HL-60 (cell line): ENCODE data around the gene EFCAB6.

Experiments
- GABPA ChIP-seq: IDR thresholded peaks from 2 replicates; pipeline ENCODE4 v1.6.1; 2012; ENCODE audit warnings: low read depth
- POLR2AphosphoS5 ChIP-seq: IDR thresholded peaks from 2 replicates; pipeline ENCODE4 v1.6.1; 2012; ENCODE audit warnings: low read depth
- TF ChIP-seq, protein P1 (sequence below): IDR thresholded peaks from one replicate; pipeline ENCODE4 v1.5.1; 2011; ENCODE audit warnings: low read length, control low read depth, inconsistent platforms; ENCODE audit not compliant: insufficient read depth
- TF ChIP-seq, protein P2 (sequence below): IDR thresholded peaks from 2 replicates; pipeline ENCODE4 v1.6.1; 2012; ENCODE audit warnings: low read depth; ENCODE audit not compliant: insufficient replicate concordance

DNA sequence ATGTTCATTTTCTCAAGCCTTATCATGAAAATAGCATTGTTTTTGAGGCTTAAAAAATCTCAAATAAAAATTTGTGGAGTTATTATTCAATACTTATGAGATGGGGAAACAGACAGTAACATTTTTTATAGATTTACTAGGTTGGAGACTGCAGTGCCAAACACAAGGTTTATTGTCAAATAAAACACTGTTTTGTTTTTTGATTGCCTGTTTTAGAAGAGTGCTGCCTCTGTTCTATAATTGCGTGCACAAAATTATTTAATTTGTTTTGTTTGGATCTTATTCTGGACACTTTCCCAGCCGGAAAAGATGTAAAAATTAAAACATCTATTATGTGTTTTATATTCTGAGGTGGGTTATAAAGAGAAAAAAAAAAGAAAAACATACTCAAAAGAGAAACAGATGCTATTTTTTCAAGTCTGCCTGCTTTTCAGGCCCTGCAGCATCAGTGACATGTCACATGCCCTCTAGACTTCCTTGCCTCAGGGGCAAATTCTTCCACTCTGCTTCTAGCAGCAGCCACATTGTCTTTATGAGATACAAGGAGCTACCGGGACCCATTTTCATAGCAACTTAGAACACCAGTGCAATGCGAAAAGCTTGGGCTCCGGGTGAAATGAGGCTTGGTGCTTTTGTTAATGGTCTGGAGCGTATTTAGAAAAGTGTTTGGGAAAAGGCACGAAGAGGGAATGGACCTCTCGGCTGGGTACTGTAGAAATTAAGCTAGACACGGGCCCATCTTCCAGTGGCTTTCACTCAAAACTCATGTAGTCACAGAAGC lies 77.5 kb downstream of the EFCAB6 start:
- TF ChIP-seq, protein P1, sequence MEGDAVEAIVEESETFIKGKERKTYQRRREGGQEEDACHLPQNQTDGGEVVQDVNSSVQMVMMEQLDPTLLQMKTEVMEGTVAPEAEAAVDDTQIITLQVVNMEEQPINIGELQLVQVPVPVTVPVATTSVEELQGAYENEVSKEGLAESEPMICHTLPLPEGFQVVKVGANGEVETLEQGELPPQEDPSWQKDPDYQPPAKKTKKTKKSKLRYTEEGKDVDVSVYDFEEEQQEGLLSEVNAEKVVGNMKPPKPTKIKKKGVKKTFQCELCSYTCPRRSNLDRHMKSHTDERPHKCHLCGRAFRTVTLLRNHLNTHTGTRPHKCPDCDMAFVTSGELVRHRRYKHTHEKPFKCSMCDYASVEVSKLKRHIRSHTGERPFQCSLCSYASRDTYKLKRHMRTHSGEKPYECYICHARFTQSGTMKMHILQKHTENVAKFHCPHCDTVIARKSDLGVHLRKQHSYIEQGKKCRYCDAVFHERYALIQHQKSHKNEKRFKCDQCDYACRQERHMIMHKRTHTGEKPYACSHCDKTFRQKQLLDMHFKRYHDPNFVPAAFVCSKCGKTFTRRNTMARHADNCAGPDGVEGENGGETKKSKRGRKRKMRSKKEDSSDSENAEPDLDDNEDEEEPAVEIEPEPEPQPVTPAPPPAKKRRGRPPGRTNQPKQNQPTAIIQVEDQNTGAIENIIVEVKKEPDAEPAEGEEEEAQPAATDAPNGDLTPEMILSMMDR: no peak
- TF ChIP-seq POLR2AphosphoS5: no peak
- TF ChIP-seq, protein P2, sequence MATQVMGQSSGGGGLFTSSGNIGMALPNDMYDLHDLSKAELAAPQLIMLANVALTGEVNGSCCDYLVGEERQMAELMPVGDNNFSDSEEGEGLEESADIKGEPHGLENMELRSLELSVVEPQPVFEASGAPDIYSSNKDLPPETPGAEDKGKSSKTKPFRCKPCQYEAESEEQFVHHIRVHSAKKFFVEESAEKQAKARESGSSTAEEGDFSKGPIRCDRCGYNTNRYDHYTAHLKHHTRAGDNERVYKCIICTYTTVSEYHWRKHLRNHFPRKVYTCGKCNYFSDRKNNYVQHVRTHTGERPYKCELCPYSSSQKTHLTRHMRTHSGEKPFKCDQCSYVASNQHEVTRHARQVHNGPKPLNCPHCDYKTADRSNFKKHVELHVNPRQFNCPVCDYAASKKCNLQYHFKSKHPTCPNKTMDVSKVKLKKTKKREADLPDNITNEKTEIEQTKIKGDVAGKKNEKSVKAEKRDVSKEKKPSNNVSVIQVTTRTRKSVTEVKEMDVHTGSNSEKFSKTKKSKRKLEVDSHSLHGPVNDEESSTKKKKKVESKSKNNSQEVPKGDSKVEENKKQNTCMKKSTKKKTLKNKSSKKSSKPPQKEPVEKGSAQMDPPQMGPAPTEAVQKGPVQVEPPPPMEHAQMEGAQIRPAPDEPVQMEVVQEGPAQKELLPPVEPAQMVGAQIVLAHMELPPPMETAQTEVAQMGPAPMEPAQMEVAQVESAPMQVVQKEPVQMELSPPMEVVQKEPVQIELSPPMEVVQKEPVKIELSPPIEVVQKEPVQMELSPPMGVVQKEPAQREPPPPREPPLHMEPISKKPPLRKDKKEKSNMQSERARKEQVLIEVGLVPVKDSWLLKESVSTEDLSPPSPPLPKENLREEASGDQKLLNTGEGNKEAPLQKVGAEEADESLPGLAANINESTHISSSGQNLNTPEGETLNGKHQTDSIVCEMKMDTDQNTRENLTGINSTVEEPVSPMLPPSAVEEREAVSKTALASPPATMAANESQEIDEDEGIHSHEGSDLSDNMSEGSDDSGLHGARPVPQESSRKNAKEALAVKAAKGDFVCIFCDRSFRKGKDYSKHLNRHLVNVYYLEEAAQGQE: no peak
- no peak for TF ChIP-seq GABPA
